H9 (cell line): Measurements from ENCODE around the gene CAMKK1. TPM values are rescaled to one million over a fixed set of nuclear protein-coding genes. Genes with fewer than 3 reads are reported as not detected.

Experiments
- DNase-seq: peaks from one replicate; pipeline ENCODE4 v3.0.0-alpha.2; 2017
- H2AFZ ChIP-seq: one replicate; pipeline ENCODE4 v1.6.1; 2013; ENCODE audit warnings: mild to moderate bottlenecking, low read length, control low read depth, moderate library complexity
- H2AK5ac ChIP-seq: 2 replicates; pipeline ENCODE4 v1.6.1; 2013; ENCODE audit warnings: low read length, control low read depth, mixed read lengths; ENCODE audit not compliant: insufficient read length
- H2BK120ac ChIP-seq: one replicate; pipeline ENCODE4 v1.6.1; 2013; ENCODE audit warnings: low read depth, mild to moderate bottlenecking, low read length, control low read depth, inconsistent platforms; ENCODE audit not compliant: poor library complexity, severe bottlenecking
- H2BK12ac ChIP-seq: 2 replicates; pipeline ENCODE4 v1.6.1; 2013; ENCODE audit warnings: low read length, control low read depth, mixed read lengths, low read depth; ENCODE audit not compliant: insufficient read length
- H2BK15ac ChIP-seq: 2 replicates; pipeline ENCODE4 v1.6.1; 2013; ENCODE audit warnings: low read depth, low read length, control low read depth
- H2BK20ac ChIP-seq: one replicate; pipeline ENCODE4 v1.6.1; 2013; ENCODE audit warnings: low read depth, mild to moderate bottlenecking, low read length, control low read depth, inconsistent platforms; ENCODE audit not compliant: poor library complexity, severe bottlenecking
- H2BK5ac ChIP-seq: 2 replicates; pipeline ENCODE4 v1.6.1; 2013; ENCODE audit warnings: low read length, control low read depth, mixed read lengths; ENCODE audit not compliant: insufficient read length
- H3K14ac ChIP-seq: 2 replicates; pipeline ENCODE4 v1.6.1; 2013; ENCODE audit warnings: low read length, control low read depth; ENCODE audit not compliant: insufficient read depth
- H3K18ac ChIP-seq: 2 replicates; pipeline ENCODE4 v1.6.1; 2013; ENCODE audit warnings: low read depth, mild to moderate bottlenecking, mixed read lengths, low read length, control low read depth; ENCODE audit not compliant: insufficient read length
- H3K23ac ChIP-seq: 2 replicates; pipeline ENCODE4 v1.6.1; 2013; ENCODE audit warnings: low read length, control low read depth, mixed read lengths, low read depth; ENCODE audit not compliant: insufficient read length
- H3K23me2 ChIP-seq: 2 replicates; pipeline ENCODE4 v1.6.1; 2013; ENCODE audit warnings: low read depth, mild to moderate bottlenecking, mixed read lengths, low read length, control low read depth; ENCODE audit not compliant: insufficient read length, poor library complexity, severe bottlenecking
- H3K27ac ChIP-seq: 2 replicates; pipeline ENCODE4 v1.5.1; 2013; ENCODE audit warnings: low read length, control low read depth, mixed read lengths, low read depth; ENCODE audit not compliant: insufficient read length
- H3K27me3 ChIP-seq: 2 replicates; pipeline ENCODE4 v1.6.1; 2013; ENCODE audit warnings: low read length, control low read depth, inconsistent platforms; ENCODE audit not compliant: insufficient read depth
- H3K4ac ChIP-seq: 2 replicates; pipeline ENCODE4 v1.6.1; 2013; ENCODE audit warnings: low read depth, mild to moderate bottlenecking, control low read depth, inconsistent platforms, low read length, moderate library complexity
- H3K4me1 ChIP-seq: 2 replicates; pipeline ENCODE4 v1.6.1; 2013; ENCODE audit warnings: low read length, control low read depth, inconsistent platforms; ENCODE audit not compliant: insufficient read depth
- H3K4me2 ChIP-seq: 2 replicates; pipeline ENCODE4 v1.6.1; 2013; ENCODE audit warnings: low read length, control low read depth, mixed read lengths; ENCODE audit not compliant: insufficient read length, insufficient read depth
- H3K56ac ChIP-seq: 2 replicates; pipeline ENCODE4 v1.6.1; 2013; ENCODE audit warnings: low read depth, mild to moderate bottlenecking, mixed read lengths, low read length, control low read depth; ENCODE audit not compliant: insufficient read length
- H3K79me1 ChIP-seq: 2 replicates; pipeline ENCODE4 v1.6.1; 2013; ENCODE audit warnings: low read depth, mild to moderate bottlenecking, moderate library complexity, low read length, control low read depth, inconsistent platforms; ENCODE audit not compliant: insufficient read depth, poor library complexity, severe bottlenecking
- H3K79me2 ChIP-seq: 2 replicates; pipeline ENCODE4 v1.6.1; 2013; ENCODE audit warnings: low read length, control low read depth, inconsistent platforms; ENCODE audit not compliant: insufficient read depth
- H3K9ac ChIP-seq: 2 replicates; pipeline ENCODE4 v1.6.1; 2013; ENCODE audit warnings: low read length, control low read depth, mixed read lengths; ENCODE audit not compliant: insufficient read length; ENCODE audit errors: extremely low read depth
- H3K9me3 ChIP-seq: one replicate; pipeline ENCODE4 v1.6.1; 2013; ENCODE audit warnings: low read depth, low read length, inconsistent platforms; ENCODE audit not compliant: control insufficient read depth
- H3T11ph ChIP-seq: one replicate; pipeline ENCODE4 v1.6.1; 2013; ENCODE audit warnings: mild to moderate bottlenecking, low read length, control low read depth, inconsistent platforms
- H4K20me1 ChIP-seq: one replicate; pipeline ENCODE4 v1.6.1; 2013; ENCODE audit not compliant: control insufficient read depth, insufficient read length, insufficient read depth
- H4K5ac ChIP-seq: 2 replicates; pipeline ENCODE4 v1.6.1; 2013; ENCODE audit warnings: low read depth, mild to moderate bottlenecking, mixed read lengths, low read length, control low read depth; ENCODE audit not compliant: insufficient read length
- H4K8ac ChIP-seq: replicated peaks from 2 replicates; pipeline ENCODE4 v1.6.1; 2013; ENCODE audit warnings: low read length, control low read depth, mixed read lengths, low read depth; ENCODE audit not compliant: insufficient read length
- H4K91ac ChIP-seq: 2 replicates; pipeline ENCODE4 v1.6.1; 2013; ENCODE audit warnings: low read depth, mild to moderate bottlenecking, moderate library complexity, mixed read lengths, low read length, control low read depth; ENCODE audit not compliant: insufficient read length
- H3K27ac Mint-ChIP-seq, 3 experiments: 2 replicates in 2 of 3; 3 replicates in 1 of 3; pipeline ENCODE4 v1.8.0; 2020 to 2021; ENCODE audit warnings: mixed read lengths in 3 of 3, mild to moderate bottlenecking in 1 of 3, moderate library complexity in 1 of 3
- H3K27me3 Mint-ChIP-seq: 2 replicates; pipeline ENCODE4 v1.8.0; 2021; ENCODE audit warnings: low read depth, mild to moderate bottlenecking, moderate library complexity, mixed read lengths
- H3K36me3 Mint-ChIP-seq, 3 experiments: 2 replicates in 2 of 3; 3 replicates in 1 of 3; pipeline ENCODE4 v1.8.0; 2020 to 2021; ENCODE audit warnings: low read depth in 3 of 3, mixed read lengths in 3 of 3; ENCODE audit not compliant: insufficient read depth in 1 of 3
- H3K4me1 Mint-ChIP-seq, 2 experiments: 2 replicates each; pipeline ENCODE4 v1.8.0; 2020; ENCODE audit warnings: mixed read lengths in 2 of 2
- H3K4me3 Mint-ChIP-seq, 2 experiments: 2 replicates in 1 of 2; 3 replicates in 1 of 2; pipeline ENCODE4 v1.8.0; 2020 to 2021; ENCODE audit warnings: mild to moderate bottlenecking in 2 of 2, mixed read lengths in 2 of 2, moderate library complexity in 1 of 2
- H3K9me3 Mint-ChIP-seq, 2 experiments: 2 replicates in 1 of 2; 3 replicates in 1 of 2; pipeline ENCODE4 v1.8.0; 2020; ENCODE audit warnings: mild to moderate bottlenecking in 2 of 2, mixed read lengths in 2 of 2, moderate library complexity in 1 of 2
- WGBS: extraction: QIAGEN DNeasy Blood & Tissue Kit; methylation state at CpG from one replicate; pipeline ENCODE4 v1.1.7; 2013; ENCODE audit warnings: missing lambda C conversion rate, low lambda C conversion rate, mixed read lengths; ENCODE audit not compliant: insufficient read length; ENCODE audit errors: extremely low coverage; 5-methylcytosine and 5-hydroxymethylcytosine counted together
- total RNA-seq: library from RNA; stranded (reverse); gene quantifications from 2 replicates; pipeline ENCODE4 v1.2.1, GENCODE V29; 2021
- TF ChIP-seq, protein P1 (sequence below): fragments of 200-600 bp; sonication (generic); conservative IDR thresholded peaks from 3 replicates; pipeline ENCODE4 v1.8.0; 2021; ENCODE audit warnings: antibody characterized with exemption, mild to moderate bottlenecking

Gene CAMKK1
- total RNA-seq, 1 experiment from 2014 or later, result 6.7 TPM

DNA sequence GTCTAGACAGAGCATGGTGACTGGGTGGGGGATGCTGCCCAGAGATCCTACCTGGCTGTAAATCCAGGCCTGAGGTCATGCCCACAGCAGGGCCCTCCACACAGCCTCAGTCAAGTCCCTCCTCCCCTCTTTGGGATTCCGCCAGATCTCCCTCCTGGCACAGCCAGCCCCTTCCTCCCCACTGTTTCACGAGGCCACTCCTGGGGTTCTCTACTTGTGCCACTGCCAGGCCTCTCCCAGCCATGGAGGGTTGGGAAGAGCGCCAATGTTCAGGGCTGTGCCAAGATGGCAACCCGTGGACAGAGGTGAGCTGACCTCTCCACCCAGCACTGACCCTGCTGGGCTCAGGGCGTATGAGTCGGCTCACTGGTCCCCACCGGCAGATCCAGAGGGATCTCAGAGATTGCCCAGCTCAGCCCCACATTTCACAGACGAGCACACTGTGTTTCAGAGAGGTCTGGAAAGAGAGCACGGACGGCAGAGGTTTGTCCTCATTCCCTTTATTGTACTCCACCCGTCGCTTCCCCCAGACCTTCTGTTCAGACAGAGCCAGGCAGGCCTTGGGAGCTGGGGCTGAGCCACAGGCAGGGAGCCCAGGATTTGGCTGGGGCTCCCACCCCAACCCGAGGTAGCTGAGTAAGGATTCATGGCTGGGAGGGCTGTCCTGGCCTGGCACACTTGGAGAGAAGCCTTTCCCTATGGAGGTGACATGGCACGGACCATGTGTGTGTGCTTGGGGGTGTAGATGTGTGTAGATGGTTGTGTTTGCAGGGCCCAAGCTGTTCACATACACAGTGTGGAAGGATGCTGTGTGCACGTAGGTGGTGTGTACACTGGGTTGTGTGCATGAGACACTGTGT lies 3.5 kb upstream of the CAMKK1 start:
- no peak overlapping the region for H3K23ac ChIP-seq
- Mint-ChIP-seq H3K27me3 (peaks cover 10% of the 10 kb centered on the region), H3K36me3 (no peaks in the 10 kb centered on the region), H3K9me3 (no peaks in the 10 kb centered on the region), H3K27ac (peak overlapping the region in 1 of 3 experiments; percentile 63; a peak in 1 of 7 replicates), H3K4me3 (no peak overlapping the region), H3K4me1 (peaks cover 16 to 19% of the 10 kb centered on the region in 2 experiments)
- H3K4me2 ChIP-seq, result no peak overlapping the region
- no peaks in the 10 kb centered on the region for H3K79me2 ChIP-seq
- H3K14ac ChIP-seq, result no peak overlapping the region
- H2BK5ac ChIP-seq, result no peak overlapping the region
- H2BK120ac ChIP-seq, result no peak overlapping the region
- no peak overlapping the region for H3K18ac ChIP-seq
- no peaks in the 10 kb centered on the region for H3K9me3 ChIP-seq
- no peak overlapping the region for H3K9ac ChIP-seq
- no peak overlapping the region for H3K56ac ChIP-seq
- no peaks in the 10 kb centered on the region; the same call in 1 of the 2 replicates for H3K27me3 ChIP-seq
- H2BK12ac ChIP-seq, result no peak overlapping the region
- DNase-seq, result no peak
- WGBS, result no CpG with 5 or more reads among the region's 15 CpGs
- no peaks in the 10 kb centered on the region for H4K20me1 ChIP-seq
- no peak overlapping the region for H2AK5ac ChIP-seq
- no peak overlapping the region for H3K4ac ChIP-seq
- no peak overlapping the region for H2BK20ac ChIP-seq
- H4K8ac ChIP-seq, result no peak overlapping the region
- no peak overlapping the region for H4K91ac ChIP-seq
- TF ChIP-seq, protein P1, sequence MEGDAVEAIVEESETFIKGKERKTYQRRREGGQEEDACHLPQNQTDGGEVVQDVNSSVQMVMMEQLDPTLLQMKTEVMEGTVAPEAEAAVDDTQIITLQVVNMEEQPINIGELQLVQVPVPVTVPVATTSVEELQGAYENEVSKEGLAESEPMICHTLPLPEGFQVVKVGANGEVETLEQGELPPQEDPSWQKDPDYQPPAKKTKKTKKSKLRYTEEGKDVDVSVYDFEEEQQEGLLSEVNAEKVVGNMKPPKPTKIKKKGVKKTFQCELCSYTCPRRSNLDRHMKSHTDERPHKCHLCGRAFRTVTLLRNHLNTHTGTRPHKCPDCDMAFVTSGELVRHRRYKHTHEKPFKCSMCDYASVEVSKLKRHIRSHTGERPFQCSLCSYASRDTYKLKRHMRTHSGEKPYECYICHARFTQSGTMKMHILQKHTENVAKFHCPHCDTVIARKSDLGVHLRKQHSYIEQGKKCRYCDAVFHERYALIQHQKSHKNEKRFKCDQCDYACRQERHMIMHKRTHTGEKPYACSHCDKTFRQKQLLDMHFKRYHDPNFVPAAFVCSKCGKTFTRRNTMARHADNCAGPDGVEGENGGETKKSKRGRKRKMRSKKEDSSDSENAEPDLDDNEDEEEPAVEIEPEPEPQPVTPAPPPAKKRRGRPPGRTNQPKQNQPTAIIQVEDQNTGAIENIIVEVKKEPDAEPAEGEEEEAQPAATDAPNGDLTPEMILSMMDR, result no peak
- no peak overlapping the region for H4K5ac ChIP-seq
- H3T11ph ChIP-seq, result no peak overlapping the region
- H3K23me2 ChIP-seq, result peaks cover 6% of the 10 kb centered on the region
- H2BK15ac ChIP-seq, result no peak overlapping the region
- H3K4me1 ChIP-seq, result peaks cover 2% of the 10 kb centered on the region; the same call in 1 of the 2 replicates
- H3K27ac ChIP-seq, result no peak overlapping the region
- no peaks in the 10 kb centered on the region for H3K79me1 ChIP-seq
- no peak overlapping the region for H2AFZ ChIP-seq
